Measurements from ENCODE around the gene ABCD1. TPM values are rescaled to one million over a fixed set of nuclear protein-coding genes. Genes with fewer than 3 reads are reported as not detected.

Gene ABCD1
- total RNA-seq, 4 donors from 2014 or later = 14.4 to 38.8 (median 22.0) TPM

GRCh38 chrX:153765138-153766079 lies 40.8 kb downstream of the ABCD1 start:
- Histone ChIP-seq H3K27ac (peak overlapping the region; percentile 15 to 83 (median 78)), H3K4me1 (peaks cover 0 to 36% (median 4%) of the 10 kb centered on the region in 3 donors), H3K4me3 (peak overlapping the region; percentile 33 to 46), H3K36me3 (peaks cover 0 to 22% of the 10 kb centered on the region in 2 donors), H3K9me3 (no peaks in the 10 kb centered on the region), H3K27me3 (no peaks in the 10 kb centered on the region)
- WGBS, 2 donors (ENCODE audit: low coverage in 1 of 2) = 80% methylated on average over 1 of the region's 27 CpGs; no CpG with 5 or more reads in 1 of the 2 donors
- ATAC-seq = peak; percentile 4
- no peak for TF ChIP-seq EP300 (IDR thresholded peaks at IDR 0.05)
- TF ChIP-seq, protein P1, sequence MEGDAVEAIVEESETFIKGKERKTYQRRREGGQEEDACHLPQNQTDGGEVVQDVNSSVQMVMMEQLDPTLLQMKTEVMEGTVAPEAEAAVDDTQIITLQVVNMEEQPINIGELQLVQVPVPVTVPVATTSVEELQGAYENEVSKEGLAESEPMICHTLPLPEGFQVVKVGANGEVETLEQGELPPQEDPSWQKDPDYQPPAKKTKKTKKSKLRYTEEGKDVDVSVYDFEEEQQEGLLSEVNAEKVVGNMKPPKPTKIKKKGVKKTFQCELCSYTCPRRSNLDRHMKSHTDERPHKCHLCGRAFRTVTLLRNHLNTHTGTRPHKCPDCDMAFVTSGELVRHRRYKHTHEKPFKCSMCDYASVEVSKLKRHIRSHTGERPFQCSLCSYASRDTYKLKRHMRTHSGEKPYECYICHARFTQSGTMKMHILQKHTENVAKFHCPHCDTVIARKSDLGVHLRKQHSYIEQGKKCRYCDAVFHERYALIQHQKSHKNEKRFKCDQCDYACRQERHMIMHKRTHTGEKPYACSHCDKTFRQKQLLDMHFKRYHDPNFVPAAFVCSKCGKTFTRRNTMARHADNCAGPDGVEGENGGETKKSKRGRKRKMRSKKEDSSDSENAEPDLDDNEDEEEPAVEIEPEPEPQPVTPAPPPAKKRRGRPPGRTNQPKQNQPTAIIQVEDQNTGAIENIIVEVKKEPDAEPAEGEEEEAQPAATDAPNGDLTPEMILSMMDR (IDR thresholded peaks at IDR 0.05) = no peak
- no peak for TF ChIP-seq POLR2A (IDR thresholded peaks at IDR 0.05)
- no peak for TF ChIP-seq POLR2AphosphoS5 (IDR thresholded peaks at IDR 0.05)

DNA sequence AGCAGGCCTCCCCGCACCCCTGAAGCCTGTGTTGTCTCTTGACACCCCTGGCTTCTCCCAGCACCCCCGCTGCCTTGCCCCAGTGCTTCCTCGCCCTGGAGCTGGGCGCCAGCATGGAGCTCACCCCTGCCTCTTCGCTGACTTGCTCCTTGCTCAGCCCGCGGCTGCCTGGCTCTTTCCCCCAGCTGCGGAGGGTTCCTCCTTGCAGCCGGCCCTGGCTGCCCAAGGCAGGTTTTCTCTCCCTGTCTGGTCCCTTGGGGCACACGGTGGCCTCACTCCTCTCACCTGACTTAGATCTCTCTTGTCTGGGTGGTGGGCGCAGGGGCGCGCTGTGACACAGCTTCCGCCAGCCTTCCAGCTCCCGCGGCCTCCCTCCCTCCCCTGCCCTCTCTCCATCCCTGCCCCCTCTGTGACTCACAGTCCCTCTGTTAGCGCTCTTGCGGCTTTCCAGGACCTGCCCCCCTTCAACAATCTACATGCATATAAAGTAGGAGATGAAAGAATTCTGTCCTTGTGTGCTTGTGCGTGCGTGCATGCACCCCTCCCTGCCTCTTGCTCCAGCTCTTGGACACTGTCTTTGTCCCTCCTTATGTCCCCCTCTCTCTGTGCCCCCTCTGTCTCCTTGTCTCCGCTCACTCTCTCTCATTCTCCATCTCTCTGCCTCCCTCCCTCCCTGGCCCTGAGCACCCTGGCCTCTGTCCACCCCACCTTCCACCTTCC lies 41.6 kb downstream of the ABCD1 start:
- peak; percentile 45 for ATAC-seq
- no peaks in the 10 kb centered on the region for H3K9me3 ChIP-seq
- H3K4me1 ChIP-seq = peaks cover 0 to 36% (median 4%) of the 10 kb centered on the region in 3 donors
- TF ChIP-seq EP300 (IDR thresholded peaks at IDR 0.05) (no peak), POLR2A (IDR thresholded peaks at IDR 0.05) (no peak), POLR2AphosphoS5 (IDR thresholded peaks at IDR 0.05) (no peak)
- TF ChIP-seq, protein P1 (IDR thresholded peaks at IDR 0.05) = no peak
- 0 to 61% methylated on average over 3 to 13 of the region's 21 CpGs for WGBS, 2 donors (ENCODE audit: low coverage in 1 of 2)
- H3K27ac ChIP-seq = peak overlapping the region; percentile 1 to 83 (median 78)
- peak overlapping the region; percentile 33 to 46 for H3K4me3 ChIP-seq
- no peaks in the 10 kb centered on the region for H3K27me3 ChIP-seq
- peaks cover 0 to 30% of the 10 kb centered on the region in 2 donors for H3K36me3 ChIP-seq

GRCh38 chrX:153766871-153767673 lies 42.4 kb downstream of the ABCD1 start:
- Histone ChIP-seq H3K27ac (peak overlapping the region in 2 of 4 donors; percentile 59 to 78), H3K9me3 (no peaks in the 10 kb centered on the region), H3K36me3 (peaks cover 0 to 38% of the 10 kb centered on the region in 2 donors), H3K4me1 (peaks cover 0 to 36% (median 4%) of the 10 kb centered on the region in 3 donors), H3K4me3 (peak overlapping the region in 1 of 2 donors; percentile 46), H3K27me3 (no peaks in the 10 kb centered on the region)
- no peak for TF ChIP-seq POLR2AphosphoS5 (IDR thresholded peaks at IDR 0.05)
- no peak for TF ChIP-seq POLR2A (IDR thresholded peaks at IDR 0.05)
- no peak for TF ChIP-seq EP300 (IDR thresholded peaks at IDR 0.05)
- TF ChIP-seq, protein P1 (IDR thresholded peaks at IDR 0.05) = no peak
- WGBS, 2 donors (ENCODE audit: low coverage in 1 of 2) = 80 to 82% methylated on average over 2 to 5 of the region's 56 CpGs
- no peak for ATAC-seq

GRCh38 chrX:153767674-153768055 lies 43.0 kb downstream of the ABCD1 start:
- Histone ChIP-seq H3K9me3 (no peaks in the 10 kb centered on the region), H3K36me3 (peaks cover 0 to 44% of the 10 kb centered on the region in 2 donors), H3K4me3 (peak overlapping the region in 1 of 2 donors; percentile 46), H3K27me3 (no peaks in the 10 kb centered on the region), H3K27ac (peak overlapping the region in 1 of 4 donors; percentile 59), H3K4me1 (peaks cover 0 to 36% (median 4%) of the 10 kb centered on the region in 3 donors)
- no peak for ATAC-seq
- TF ChIP-seq POLR2AphosphoS5 (IDR thresholded peaks at IDR 0.05) (no peak), EP300 (IDR thresholded peaks at IDR 0.05) (no peak), POLR2A (IDR thresholded peaks at IDR 0.05) (no peak)
- TF ChIP-seq, protein P1 (IDR thresholded peaks at IDR 0.05) = no peak
- 90% methylated on average over 2 of the region's 20 CpGs; no CpG with 5 or more reads in 1 of the 2 donors for WGBS, 2 donors (ENCODE audit: low coverage in 1 of 2)

Data from gastroesophageal sphincter (tissue), 4 donors.